Renal pelvis (tissue), 4 donors: Measurements from ENCODE around the gene TMEM223. TPM values are rescaled to one million over a fixed set of nuclear protein-coding genes. Genes with fewer than 3 reads are reported as not detected.
"Not testable (repeated sequence)": the region's sequence is repeated elsewhere in the genome, so short reads cannot be mapped to it uniquely, and the experiment has no call there.

ENCODE experiments used
- DNase-seq: peaks from one replicate; pipeline ENCODE4 v3.0.0-alpha.2; 2013
- polyA plus RNA-seq, 3 donors: library from polyadenylated mRNA; unstranded; fragments of 120-200 nt; gene quantifications; one replicate each; pipeline ENCODE4 v1.2.1, GENCODE V29; 2013; ENCODE audit not compliant: insufficient read length in 3 of 3

TMEM223 gene
- polyA plus RNA-seq, 3 donors = 30.6 to 31.6 (median 31.1) TPM

- DNase-seq = no peak
Measured at GRCh38 chr11:62805961-62806441, 14.2 kb upstream of the TMEM223 start.

DNA sequence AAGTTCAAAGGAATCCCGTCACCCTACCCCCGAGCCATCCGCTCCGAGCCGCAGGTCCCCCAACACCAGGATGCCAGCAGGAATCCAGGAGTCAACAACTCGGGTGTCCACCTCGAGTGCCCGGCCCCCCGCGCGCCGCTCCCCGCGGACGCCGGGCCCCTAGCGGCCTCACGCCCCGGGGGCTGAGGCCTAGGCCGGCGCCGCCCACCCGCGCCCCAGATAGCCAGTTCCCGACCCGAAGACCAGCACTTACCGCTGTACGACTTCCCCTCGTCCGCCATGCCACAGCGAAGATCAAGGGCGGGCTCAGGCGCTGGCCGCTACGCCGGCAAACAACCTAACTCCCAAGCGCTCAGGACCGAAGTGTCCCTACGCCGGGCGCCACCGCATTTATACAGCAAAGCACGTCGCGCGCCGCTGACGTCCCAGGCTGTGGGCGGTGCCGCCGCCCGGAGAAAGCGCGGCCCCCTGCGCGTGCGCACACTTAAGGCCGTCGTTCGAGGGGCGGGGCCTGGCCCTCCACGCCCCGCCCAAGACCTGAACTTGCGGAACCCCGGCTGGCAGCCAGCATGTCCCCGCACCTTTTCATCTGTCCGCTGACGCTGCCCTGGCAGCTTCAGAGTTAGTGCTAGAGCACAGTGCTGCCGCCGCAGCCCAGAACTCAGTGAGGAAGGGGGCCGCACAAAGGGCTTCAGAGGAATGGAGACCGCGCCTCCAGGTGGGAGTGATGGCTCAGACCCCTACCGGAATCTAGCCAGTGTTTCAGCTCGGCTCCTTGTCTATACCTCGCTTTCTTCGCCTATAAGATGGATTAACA lies 13.5 kb upstream of the TMEM223 start, which contains the start of gene NXF1:
NXF1 (minus strand) TSS at position 365 of the 817 bp plus-strand sequence; CDS start at position 281, 84 bp downstream.
- peak; percentile 94 for DNase-seq

GRCh38 chr11:62804310-62805075 lies 12.7 kb upstream of the TMEM223 start:
- no peak for DNase-seq

- DNase-seq = no peak
Measured at GRCh38 chr11:62801071-62801470, 9.3 kb upstream of the TMEM223 start.

DNA sequence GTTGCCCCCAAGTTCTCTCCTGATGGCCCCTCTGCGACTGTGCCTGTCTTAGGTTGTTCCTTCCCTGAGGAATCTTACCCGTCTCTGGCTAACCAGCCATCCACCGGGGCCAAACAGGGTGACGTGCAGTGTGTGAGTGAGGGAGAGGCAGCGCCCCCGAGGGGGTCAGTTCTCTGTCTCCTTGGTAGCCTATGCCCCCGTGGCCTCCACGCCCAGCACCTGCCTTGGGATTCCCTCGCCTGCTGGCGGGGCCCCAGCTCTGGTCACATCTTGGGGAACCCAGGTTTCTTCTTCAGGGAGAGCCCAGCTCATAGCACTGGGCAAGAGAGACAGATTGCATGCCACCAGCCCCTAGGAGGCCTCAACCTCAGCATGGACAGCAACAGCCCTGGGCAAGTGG lies 7.7 kb upstream of the TMEM223 start:
- DNase-seq = no peak

DNA sequence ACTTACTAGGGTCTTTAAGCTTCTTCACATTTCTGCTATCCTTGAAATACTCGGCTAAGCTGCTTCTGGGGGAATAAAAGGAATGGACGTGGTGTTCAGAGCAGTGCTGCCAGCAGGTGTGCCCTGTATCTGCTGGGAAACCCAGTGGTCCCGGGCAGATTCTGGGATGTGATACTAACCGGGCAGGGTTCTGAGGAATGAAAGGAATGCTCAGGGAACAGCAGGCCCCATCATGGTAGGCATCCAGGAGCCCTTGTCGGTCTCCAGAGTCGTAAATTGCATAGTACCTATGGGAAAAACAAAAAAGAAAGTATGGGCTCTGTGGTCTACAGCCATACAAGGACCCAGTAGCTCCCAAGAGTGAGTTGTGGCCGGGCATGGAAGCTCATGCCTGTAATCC lies 4.5 kb upstream of the TMEM223 start:
- no peak for DNase-seq

GRCh38 chr11:62794201-62794775 lies 2.5 kb upstream of the TMEM223 start:
- DNase-seq = no peak

DNA sequence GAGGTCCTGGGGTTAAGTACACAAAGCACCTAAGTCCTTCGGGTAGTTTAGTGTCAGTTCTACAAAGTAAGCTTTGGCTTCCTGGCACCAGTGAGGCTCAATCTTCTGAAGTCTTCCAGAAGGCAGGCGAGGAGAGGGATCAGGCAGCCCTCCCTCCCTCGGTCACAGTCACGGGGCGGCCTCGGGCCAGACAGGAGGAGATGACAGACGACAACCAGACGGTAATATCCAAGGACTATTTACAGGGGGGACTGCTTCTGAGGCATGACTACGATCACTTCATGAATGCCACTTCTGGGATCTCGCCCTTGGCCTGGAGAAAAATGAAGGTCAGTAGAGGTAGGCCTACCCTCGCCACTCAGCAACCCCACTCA lies 383 bp upstream of the TMEM223 start:
- DNase-seq = no peak

DNA sequence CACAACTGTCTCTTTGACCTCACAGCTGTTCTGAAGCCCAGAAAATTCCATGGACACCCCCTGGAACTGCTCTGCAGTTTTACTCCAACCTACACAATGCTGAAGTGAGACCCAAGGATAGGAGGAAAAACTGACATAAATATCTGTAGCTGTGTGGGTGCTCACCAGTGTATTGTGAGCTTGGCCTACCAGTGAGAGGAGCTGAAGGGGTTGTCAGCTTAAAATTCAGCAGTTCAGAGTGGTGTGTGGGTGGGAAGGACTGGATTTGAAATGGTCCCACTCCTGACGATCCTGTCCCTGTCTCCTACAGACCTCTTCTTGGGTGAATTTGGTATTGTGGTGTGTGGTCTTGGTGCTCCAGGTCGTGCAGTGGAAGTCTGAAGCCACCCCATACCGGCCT lies 2.2 kb downstream of the TMEM223 start:
- DNase-seq = no peak

DNA sequence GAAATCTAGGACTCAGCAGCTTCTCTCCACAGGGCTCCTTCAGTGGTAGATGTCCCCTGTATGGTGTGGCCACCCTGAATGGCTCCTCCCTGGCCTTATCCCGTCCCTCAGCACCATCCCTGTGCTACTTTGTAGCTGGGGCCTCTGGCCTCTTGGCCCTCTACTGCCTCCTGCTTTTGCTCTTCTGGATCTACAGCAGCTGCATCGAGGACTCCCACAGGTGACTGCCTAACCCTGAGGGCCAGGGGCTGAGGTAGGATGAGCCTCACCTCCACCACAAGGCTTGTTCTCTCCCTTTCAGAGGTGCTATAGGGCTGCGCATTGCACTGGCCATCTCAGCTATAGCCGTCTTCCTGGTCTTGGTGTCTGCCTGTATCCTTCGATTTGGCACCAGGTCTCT lies 2.8 kb downstream of the TMEM223 start:
- no peak for DNase-seq

GRCh38 chr11:62787005-62787759 lies 4.6 kb downstream of the TMEM223 start, which contains the start of gene TMEM179B:
TSS of gene TMEM179B (plus strand) at chr11:62787402. CDS start at chr11:62787432, 30 bp downstream.
- peak; percentile 99 for DNase-seq

DNA sequence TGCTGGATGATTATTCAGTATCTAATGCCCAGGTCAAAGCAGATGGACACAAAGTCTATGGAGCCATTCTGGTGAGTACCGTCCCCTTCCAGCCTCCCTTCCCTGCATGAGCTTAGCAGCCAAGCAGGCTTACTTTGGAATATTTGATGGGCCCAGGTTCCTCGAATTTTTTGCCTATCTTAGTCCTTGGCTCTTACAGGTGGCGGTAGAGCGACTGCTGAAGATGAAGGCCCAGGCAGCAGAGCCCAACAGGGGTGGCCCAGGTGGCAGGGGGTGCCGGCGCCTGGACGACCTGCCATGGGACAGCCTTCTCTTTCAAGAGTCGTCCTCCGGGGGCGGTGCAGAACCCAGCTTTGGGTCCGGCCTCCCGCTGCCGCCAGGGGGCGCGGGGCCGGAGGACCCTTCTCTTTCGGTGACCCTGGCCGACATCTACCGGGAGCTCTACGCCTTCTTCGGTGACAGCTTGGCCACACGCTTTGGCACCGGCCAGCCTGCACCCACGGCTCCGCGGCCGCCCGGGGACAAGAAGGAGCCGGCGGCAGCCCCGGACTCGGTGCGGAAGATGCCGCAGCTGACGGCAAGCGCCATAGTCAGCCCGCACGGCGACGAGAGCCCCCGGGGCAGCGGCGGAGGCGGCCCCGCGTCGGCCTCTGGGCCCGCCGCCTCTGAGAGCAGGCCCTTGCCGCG lies 5.3 kb downstream of the TMEM223 start:
- DNase-seq = peak; percentile 89

- DNase-seq = no peak
Measured at GRCh38 chr11:62782753-62783152, 9.1 kb downstream of the TMEM223 start.

DNA sequence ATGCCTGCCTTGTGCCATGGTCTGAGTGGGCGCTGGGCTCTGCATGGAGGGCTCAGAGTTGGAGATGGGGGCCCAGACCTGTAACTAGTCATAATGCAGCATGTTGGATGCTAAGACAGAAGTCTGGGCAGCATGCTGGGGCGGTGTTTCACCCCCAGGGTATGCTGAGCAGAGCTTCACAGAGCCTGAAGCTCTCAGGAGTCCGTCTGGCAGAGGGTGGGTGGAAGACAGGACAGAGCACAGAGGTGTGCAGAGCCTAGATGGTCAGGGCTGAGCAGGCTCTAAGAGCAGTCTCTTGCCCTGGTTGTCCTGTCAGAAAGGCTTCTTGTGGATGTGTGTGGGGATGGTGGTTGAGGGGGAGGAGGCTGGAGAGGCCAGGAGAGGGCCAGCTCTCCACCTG lies 13.4 kb downstream of the TMEM223 start:
- DNase-seq = no peak

- no peak for DNase-seq
Measured at GRCh38 chr11:62777389-62777788, 14.4 kb downstream of the TMEM223 start.

DNA sequence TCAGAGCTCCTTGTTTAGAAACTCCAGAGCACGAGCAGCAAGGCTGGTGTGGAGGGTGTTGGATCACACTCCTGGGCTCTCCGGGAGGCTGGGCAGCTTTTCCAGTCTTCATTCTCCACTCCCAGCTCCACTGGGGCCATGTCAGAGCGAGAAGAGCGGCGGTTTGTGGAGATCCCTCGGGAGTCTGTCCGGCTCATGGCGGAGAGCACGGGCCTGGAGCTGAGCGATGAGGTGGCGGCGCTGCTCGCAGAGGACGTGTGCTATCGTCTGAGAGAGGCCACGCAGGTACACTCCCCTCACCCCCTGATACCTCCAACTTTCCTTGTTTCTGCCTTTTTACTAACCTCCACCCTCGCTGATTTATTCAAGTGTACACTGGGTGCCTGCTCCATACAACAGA lies 16.2 kb downstream of the TMEM223 start:
- no peak for DNase-seq

GRCh38 chr11:62774407-62774806 lies 17.4 kb downstream of the TMEM223 start:
- DNase-seq = no peak

GRCh38 chr11:62771144-62772021 lies 20.4 kb downstream of the TMEM223 start, which contains the start of gene TAF6L:
TSS of gene TAF6L (plus strand) at chr11:62771396. CDS start at chr11:62775784, 4,388 bp downstream.
- peak; percentile 98 for DNase-seq

GRCh38 chr11:62770778-62771143 lies 21.0 kb downstream of the TMEM223 start:
- no peak for DNase-seq

DNA sequence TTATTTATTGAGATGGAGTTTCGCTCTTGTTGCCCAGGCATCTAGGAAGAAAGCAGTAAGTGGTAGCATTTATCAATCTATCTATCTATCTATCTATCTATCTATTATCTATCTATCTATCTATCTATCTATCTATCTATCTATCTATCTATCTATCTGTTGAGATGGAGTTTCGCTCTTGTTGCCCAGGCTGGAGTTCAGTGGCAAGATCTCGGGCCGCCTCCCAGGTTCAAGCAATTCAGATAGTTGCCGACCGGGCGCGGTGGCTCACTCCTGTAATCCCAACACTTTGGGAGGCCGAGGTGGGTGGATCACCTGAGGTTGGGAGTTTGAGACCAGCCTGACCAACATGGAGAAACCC lies 31.0 kb downstream of the TMEM223 start:
- DNase-seq = not testable (repeated sequence)
